Stimulated activated CD8-positive, alpha-beta memory T cell treated with anti-CD3 and anti-CD28 coated beads, Interleukin-2, amount 100 ng/mL, for 1 hour (primary cell): ENCODE measurements around the gene NECTIN4.
"Not testable (repeated sequence)": the region's sequence is repeated elsewhere in the genome, so short reads cannot be mapped to it uniquely, and the experiment has no call there.

ENCODE experiments used
- DNase-seq, 2 donors: peaks; one replicate each; pipeline ENCODE4 v3.0.0-alpha.2; 2020; ENCODE audit warnings: low read depth in 2 of 2

The NECTIN4 gene

GRCh38 chr1:161026954-161027353 lies 62.4 kb downstream of the NECTIN4 start:
- DNase-seq = not testable (repeated sequence)

GRCh38 chr1:161022432-161022831 lies 66.9 kb downstream of the NECTIN4 start:
- not testable (repeated sequence) for DNase-seq

- DNase-seq = no peak
Observed at GRCh38 chr1:161021970-161022353, 67.4 kb downstream of the NECTIN4 start.

- DNase-seq = peak; percentile 78 to 79
Observed at GRCh38 chr1:161021165-161021969, 68.0 kb downstream of the NECTIN4 start.
